ENCODE results near the gene NPIPA8. TPM values are rescaled to one million over a fixed set of nuclear protein-coding genes. Genes with fewer than 3 reads are reported as not detected.
"Not testable (repeated sequence)": the region's sequence is repeated elsewhere in the genome, so short reads cannot be mapped to it uniquely, and the experiment has no call there.

NPIPA8 gene
- total RNA-seq (2022) (25.0 and 32.6 TPM in 2 replicates), Bru-seq, nascent RNA (not detected), BruChase-seq, experiment 1, labeled RNA remaining after a 6-hour chase (percentile 28 among the genes with signal in this experiment), BruChase-seq, experiment 2, labeled RNA remaining after a 2-hour chase (not detected)
- long read RNA-seq, partial matches to known transcripts: 0 of 3 reads
- long read RNA-seq, other reads (novel, unspliced or antisense): 3 of 3 reads

DNA sequence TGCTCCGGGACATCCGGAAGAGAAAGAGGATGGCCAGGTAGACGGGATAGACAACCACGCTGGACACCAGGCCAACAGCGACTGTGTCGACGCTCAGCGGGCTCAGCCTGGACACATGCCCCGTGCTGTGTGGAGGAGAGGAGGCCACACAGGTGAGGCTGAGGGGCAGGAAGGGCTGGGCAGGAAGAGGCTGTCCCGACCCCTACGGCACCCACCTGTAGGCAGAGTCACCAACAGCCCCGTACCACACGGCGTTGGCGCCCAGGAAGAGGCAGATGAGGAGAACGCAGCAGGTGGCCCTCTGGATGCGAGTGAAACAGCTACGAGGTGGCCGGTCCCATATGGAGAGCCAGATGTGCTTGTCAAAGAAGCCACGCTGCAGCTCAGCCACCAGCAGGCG is at the start of gene NPIPA8:
Gene NPIPA8, minus strand, starts transcription at position 101 of the 400 bp plus-strand sequence. CDS start 4,074 bp downstream, outside the sequence.
- H3K4me3 Mint-ChIP-seq (ENCODE audit: unreplicated experiment); intact Hi-C loops (cut with micrococcal nuclease); H3K36me3 Mint-ChIP-seq (ENCODE audit: insufficient read depth, unreplicated experiment); POLR2A ChIA-PET; DNase-seq (ENCODE audit: unreplicated experiment); BruUV-seq (replicated peaks); H3K9me3 Mint-ChIP-seq (ENCODE audit: unreplicated experiment); H3K27me3 Mint-ChIP-seq (ENCODE audit: insufficient read depth, unreplicated experiment); H3K27ac Mint-ChIP-seq (ENCODE audit: low read depth, unreplicated experiment); CTCF ChIA-PET; H3K4me1 Mint-ChIP-seq (ENCODE audit: insufficient read depth, unreplicated experiment): not testable (repeated sequence)

GRCh38 chr16:18385285-18385684 is 48.7 kb upstream of the NPIPA8 start:
- BruUV-seq (replicated peaks); H3K27me3 Mint-ChIP-seq (ENCODE audit: insufficient read depth, unreplicated experiment); H3K36me3 Mint-ChIP-seq (ENCODE audit: insufficient read depth, unreplicated experiment); CTCF ChIA-PET; H3K27ac Mint-ChIP-seq (ENCODE audit: low read depth, unreplicated experiment); H3K9me3 Mint-ChIP-seq (ENCODE audit: unreplicated experiment); POLR2A ChIA-PET; H3K4me1 Mint-ChIP-seq (ENCODE audit: insufficient read depth, unreplicated experiment); intact Hi-C loops (cut with micrococcal nuclease); DNase-seq (ENCODE audit: unreplicated experiment); H3K4me3 Mint-ChIP-seq (ENCODE audit: unreplicated experiment): not testable (repeated sequence)

- not testable (repeated sequence) for H3K27ac Mint-ChIP-seq (ENCODE audit: low read depth, unreplicated experiment); H3K4me3 Mint-ChIP-seq (ENCODE audit: unreplicated experiment); H3K4me1 Mint-ChIP-seq (ENCODE audit: insufficient read depth, unreplicated experiment)
Observed at GRCh38 chr16:18384869-18385268, 48.3 kb upstream of the NPIPA8 start.

DNA sequence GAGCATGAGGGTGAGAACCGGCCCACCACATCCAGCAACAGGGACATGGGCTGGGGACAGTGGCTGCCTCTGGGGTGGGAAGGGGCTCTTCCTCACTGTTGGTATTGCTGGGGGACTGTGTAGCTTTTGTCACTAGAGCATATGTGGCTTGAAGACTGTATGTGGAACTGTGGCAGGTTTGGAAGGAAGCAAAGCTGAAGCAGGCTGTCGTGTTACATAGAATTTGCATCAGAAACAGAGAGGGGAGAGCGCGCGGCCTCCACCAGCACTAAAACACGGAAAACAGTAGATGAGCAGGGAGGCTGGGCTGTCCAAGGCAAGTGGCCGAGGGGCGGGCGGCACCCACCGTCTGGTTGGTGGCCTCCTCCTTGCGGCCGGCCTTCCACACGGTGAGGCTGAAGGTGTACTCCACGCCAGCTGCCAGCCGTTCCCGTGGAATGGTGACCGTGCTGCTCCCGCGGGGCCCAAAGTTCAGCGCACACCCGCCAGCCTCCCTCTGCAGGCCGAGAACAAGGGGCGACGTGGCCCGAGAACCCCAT is 47.6 kb upstream of the NPIPA8 start:
- DNase-seq (ENCODE audit: unreplicated experiment); H3K36me3 Mint-ChIP-seq (ENCODE audit: insufficient read depth, unreplicated experiment); H3K9me3 Mint-ChIP-seq (ENCODE audit: unreplicated experiment); H3K27ac Mint-ChIP-seq (ENCODE audit: low read depth, unreplicated experiment); BruUV-seq (replicated peaks); H3K27me3 Mint-ChIP-seq (ENCODE audit: insufficient read depth, unreplicated experiment); H3K4me1 Mint-ChIP-seq (ENCODE audit: insufficient read depth, unreplicated experiment); H3K4me3 Mint-ChIP-seq (ENCODE audit: unreplicated experiment); CTCF ChIA-PET; intact Hi-C loops (cut with micrococcal nuclease); POLR2A ChIA-PET: not testable (repeated sequence)

More at GRCh38 chr16:18384869-18385268, 48.3 kb upstream of the NPIPA8 start:
- CTCF ChIA-PET; H3K27me3 Mint-ChIP-seq (ENCODE audit: insufficient read depth, unreplicated experiment); H3K36me3 Mint-ChIP-seq (ENCODE audit: insufficient read depth, unreplicated experiment); DNase-seq (ENCODE audit: unreplicated experiment); intact Hi-C loops (cut with micrococcal nuclease); H3K9me3 Mint-ChIP-seq (ENCODE audit: unreplicated experiment); POLR2A ChIA-PET; BruUV-seq (replicated peaks): not testable (repeated sequence)

DNA sequence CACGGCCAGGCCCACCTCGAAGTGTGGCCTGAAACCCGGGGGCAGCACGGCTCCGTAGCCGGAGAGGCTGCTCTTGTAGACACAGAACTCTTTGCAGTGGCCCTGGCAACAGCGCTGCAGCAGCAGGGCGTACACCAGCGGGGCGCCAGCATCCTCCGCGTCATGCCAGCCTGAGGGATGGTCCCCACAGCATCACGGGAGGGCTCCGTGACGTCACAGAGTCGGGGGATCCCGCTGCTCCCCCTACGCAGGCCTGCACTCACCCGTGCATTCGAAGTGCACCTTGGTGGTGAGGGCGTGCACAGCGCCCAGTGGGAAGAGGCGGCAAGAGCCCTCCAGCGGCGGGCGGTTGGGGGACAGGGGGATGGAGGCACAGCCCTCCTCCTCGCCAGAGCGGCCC is 46.2 kb upstream of the NPIPA8 start:
- H3K36me3 Mint-ChIP-seq (ENCODE audit: insufficient read depth, unreplicated experiment); DNase-seq (ENCODE audit: unreplicated experiment); H3K4me1 Mint-ChIP-seq (ENCODE audit: insufficient read depth, unreplicated experiment); POLR2A ChIA-PET; CTCF ChIA-PET; H3K4me3 Mint-ChIP-seq (ENCODE audit: unreplicated experiment); H3K27me3 Mint-ChIP-seq (ENCODE audit: insufficient read depth, unreplicated experiment); intact Hi-C loops (cut with micrococcal nuclease); BruUV-seq (replicated peaks); H3K9me3 Mint-ChIP-seq (ENCODE audit: unreplicated experiment); H3K27ac Mint-ChIP-seq (ENCODE audit: low read depth, unreplicated experiment): not testable (repeated sequence)

GRCh38 chr16:18347742-18348141 is 11.2 kb upstream of the NPIPA8 start:
- H3K27ac Mint-ChIP-seq (ENCODE audit: low read depth, unreplicated experiment); DNase-seq (ENCODE audit: unreplicated experiment); H3K4me1 Mint-ChIP-seq (ENCODE audit: insufficient read depth, unreplicated experiment); POLR2A ChIA-PET; H3K36me3 Mint-ChIP-seq (ENCODE audit: insufficient read depth, unreplicated experiment); H3K27me3 Mint-ChIP-seq (ENCODE audit: insufficient read depth, unreplicated experiment); intact Hi-C loops (cut with micrococcal nuclease); H3K4me3 Mint-ChIP-seq (ENCODE audit: unreplicated experiment); CTCF ChIA-PET; H3K9me3 Mint-ChIP-seq (ENCODE audit: unreplicated experiment); BruUV-seq (replicated peaks): not testable (repeated sequence)

DNA sequence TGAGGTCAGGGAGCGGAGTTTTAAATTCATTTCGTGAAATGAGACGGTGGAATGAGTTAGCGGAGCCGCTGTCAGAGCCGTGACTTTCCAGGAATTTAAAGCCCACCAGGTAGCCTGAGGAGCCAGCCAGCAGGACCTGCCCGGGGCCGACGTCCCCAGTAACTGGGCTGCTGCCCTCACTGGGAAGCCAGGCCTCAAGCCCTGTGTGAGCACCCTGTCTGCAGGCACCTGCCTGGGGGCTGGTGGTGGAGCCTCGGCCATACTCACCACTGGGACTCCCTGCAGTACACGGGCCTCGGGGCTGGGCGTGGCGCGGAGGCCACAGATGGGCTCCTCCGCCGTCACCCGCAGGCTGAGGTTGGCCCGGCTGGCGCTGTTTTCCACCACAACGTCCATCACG is 10.5 kb upstream of the NPIPA8 start:
- POLR2A ChIA-PET; DNase-seq (ENCODE audit: unreplicated experiment); H3K4me1 Mint-ChIP-seq (ENCODE audit: insufficient read depth, unreplicated experiment); intact Hi-C loops (cut with micrococcal nuclease); H3K36me3 Mint-ChIP-seq (ENCODE audit: insufficient read depth, unreplicated experiment); BruUV-seq (replicated peaks); H3K27me3 Mint-ChIP-seq (ENCODE audit: insufficient read depth, unreplicated experiment); H3K4me3 Mint-ChIP-seq (ENCODE audit: unreplicated experiment); H3K9me3 Mint-ChIP-seq (ENCODE audit: unreplicated experiment); CTCF ChIA-PET; H3K27ac Mint-ChIP-seq (ENCODE audit: low read depth, unreplicated experiment): not testable (repeated sequence)

- intact Hi-C loops (cut with micrococcal nuclease); DNase-seq (ENCODE audit: unreplicated experiment); POLR2A ChIA-PET; H3K4me3 Mint-ChIP-seq (ENCODE audit: unreplicated experiment); H3K27me3 Mint-ChIP-seq (ENCODE audit: insufficient read depth, unreplicated experiment); CTCF ChIA-PET; BruUV-seq (replicated peaks); H3K9me3 Mint-ChIP-seq (ENCODE audit: unreplicated experiment); H3K36me3 Mint-ChIP-seq (ENCODE audit: insufficient read depth, unreplicated experiment); H3K4me1 Mint-ChIP-seq (ENCODE audit: insufficient read depth, unreplicated experiment); H3K27ac Mint-ChIP-seq (ENCODE audit: low read depth, unreplicated experiment): not testable (repeated sequence)
Observed at GRCh38 chr16:18344634-18345033, 8.1 kb upstream of the NPIPA8 start.

DNA sequence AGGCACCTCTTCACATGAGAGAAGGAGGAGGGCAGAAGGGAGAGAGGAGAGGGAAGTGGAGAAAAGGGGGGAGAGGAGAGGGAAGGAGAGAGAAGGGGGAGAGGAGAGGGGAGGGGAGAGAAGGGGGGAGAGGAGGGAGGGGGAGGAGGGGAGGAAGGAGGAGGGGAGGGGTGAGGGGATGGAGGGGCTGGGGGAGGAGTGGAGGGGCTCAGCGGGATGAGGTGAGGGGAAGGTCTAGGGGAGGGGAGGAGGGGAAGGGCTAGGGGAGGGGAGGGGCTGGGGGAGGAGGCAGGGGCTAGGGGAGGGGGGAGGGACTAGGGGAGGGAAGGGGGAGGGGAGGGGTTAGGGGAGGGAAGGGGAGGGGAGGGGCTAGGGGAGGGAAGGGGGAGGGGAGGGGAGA is 5.5 kb upstream of the NPIPA8 start:
- POLR2A ChIA-PET; H3K27ac Mint-ChIP-seq (ENCODE audit: low read depth, unreplicated experiment); H3K4me1 Mint-ChIP-seq (ENCODE audit: insufficient read depth, unreplicated experiment); BruUV-seq (replicated peaks); H3K9me3 Mint-ChIP-seq (ENCODE audit: unreplicated experiment); intact Hi-C loops (cut with micrococcal nuclease); H3K36me3 Mint-ChIP-seq (ENCODE audit: insufficient read depth, unreplicated experiment); DNase-seq (ENCODE audit: unreplicated experiment); CTCF ChIA-PET; H3K27me3 Mint-ChIP-seq (ENCODE audit: insufficient read depth, unreplicated experiment); H3K4me3 Mint-ChIP-seq (ENCODE audit: unreplicated experiment): not testable (repeated sequence)

Data from MCF 10A (cell line).